NB4 (cell line): Measurements from ENCODE around the gene PAX4.

Experiments
- MYC ChIP-seq: IDR thresholded peaks from 2 replicates; pipeline ENCODE4 v1.6.1; 2011; ENCODE audit warnings: low read depth, low read length
- POLR2A ChIP-seq: IDR thresholded peaks from 2 replicates; pipeline ENCODE4 v1.6.1; 2011; ENCODE audit warnings: mild to moderate bottlenecking; ENCODE audit not compliant: insufficient read length; ENCODE audit errors: extremely low read depth
- TF ChIP-seq, protein P1 (sequence below): IDR thresholded peaks from one replicate; pipeline ENCODE4 v1.5.1; 2012; ENCODE audit warnings: low read depth, low read length
- TF ChIP-seq, protein P2 (sequence below): IDR thresholded peaks from 2 replicates; pipeline ENCODE4 v1.6.1; 2011; ENCODE audit warnings: low read depth, low read length

DNA sequence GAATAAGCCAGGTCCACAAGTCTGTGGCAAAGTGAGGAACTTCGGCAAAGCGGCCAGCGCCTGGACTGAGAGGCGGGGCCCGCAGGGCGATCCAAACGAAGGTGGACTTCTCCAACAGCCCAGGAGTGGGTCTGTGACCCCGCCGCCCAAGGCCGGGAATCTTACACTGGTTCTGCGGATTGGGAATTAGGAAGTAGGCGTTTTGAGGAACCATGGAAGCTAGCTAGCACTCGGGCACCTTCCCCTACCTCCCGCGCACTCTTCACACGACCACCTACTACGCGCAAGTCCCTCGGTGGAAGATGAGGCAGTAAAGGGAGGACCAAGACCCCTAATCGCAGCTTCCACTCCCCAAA lies 30.3 kb downstream of the PAX4 start:
- TF ChIP-seq, protein P1, sequence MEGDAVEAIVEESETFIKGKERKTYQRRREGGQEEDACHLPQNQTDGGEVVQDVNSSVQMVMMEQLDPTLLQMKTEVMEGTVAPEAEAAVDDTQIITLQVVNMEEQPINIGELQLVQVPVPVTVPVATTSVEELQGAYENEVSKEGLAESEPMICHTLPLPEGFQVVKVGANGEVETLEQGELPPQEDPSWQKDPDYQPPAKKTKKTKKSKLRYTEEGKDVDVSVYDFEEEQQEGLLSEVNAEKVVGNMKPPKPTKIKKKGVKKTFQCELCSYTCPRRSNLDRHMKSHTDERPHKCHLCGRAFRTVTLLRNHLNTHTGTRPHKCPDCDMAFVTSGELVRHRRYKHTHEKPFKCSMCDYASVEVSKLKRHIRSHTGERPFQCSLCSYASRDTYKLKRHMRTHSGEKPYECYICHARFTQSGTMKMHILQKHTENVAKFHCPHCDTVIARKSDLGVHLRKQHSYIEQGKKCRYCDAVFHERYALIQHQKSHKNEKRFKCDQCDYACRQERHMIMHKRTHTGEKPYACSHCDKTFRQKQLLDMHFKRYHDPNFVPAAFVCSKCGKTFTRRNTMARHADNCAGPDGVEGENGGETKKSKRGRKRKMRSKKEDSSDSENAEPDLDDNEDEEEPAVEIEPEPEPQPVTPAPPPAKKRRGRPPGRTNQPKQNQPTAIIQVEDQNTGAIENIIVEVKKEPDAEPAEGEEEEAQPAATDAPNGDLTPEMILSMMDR, result no peak
- TF ChIP-seq, protein P2, sequence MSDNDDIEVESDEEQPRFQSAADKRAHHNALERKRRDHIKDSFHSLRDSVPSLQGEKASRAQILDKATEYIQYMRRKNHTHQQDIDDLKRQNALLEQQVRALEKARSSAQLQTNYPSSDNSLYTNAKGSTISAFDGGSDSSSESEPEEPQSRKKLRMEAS, result no peak
- TF ChIP-seq POLR2A (no peak), MYC (no peak)
